ENCODE measurements around the gene PCID2.

- TF ChIP-seq CTCF (IDR thresholded peaks at IDR 0.05; ENCODE audit: low read depth, low read length, poor library complexity, severe bottlenecking): no peak
- TF ChIP-seq EZH2phosphoT487 (IDR thresholded peaks at IDR 0.05; ENCODE audit: borderline replicate concordance, low read length): no peak
Observed at GRCh38 chr13:113218586-113218985, 10.1 kb upstream of the PCID2 start.

Measured in DOHH2 (cell line).